Spleen (tissue), 7 donors: Measurements from ENCODE around the gene KLHL2.

Source experiments
- POLR2AphosphoS5 ChIP-seq, 3 donors: sonication (generic); formaldehyde crosslinking; IDR thresholded peaks; one replicate each; pipeline ENCODE4 v1.5.1; 2017; ENCODE audit warnings: antibody characterized with exemption in 3 of 3
- TF ChIP-seq, protein P1 (sequence below), 11 experiments: fragments of 200-600 bp in 7 of 11; fragments of 450-650 bp in 4 of 11; sonication (generic) in 4 of 11; IDR thresholded peaks in 8 of 11; conservative IDR thresholded peaks in 3 of 11; 1 replicate in 7 of 11; 2 replicates in 4 of 11; pipeline versions ENCODE4 v1.4.0 to v1.8.0; 2016 to 2021; ENCODE audit warnings: antibody characterized with exemption in 11 of 11, inconsistent platforms in 4 of 11, mild to moderate bottlenecking in 1 of 11
- donor health status: DM: no; HTN: no; CAD: no; lungs with moderate emphysema.
- donor health status: DM: no; HTN: no; CAD: no.
- donor health status: DM: no; HTN: no; CAD: no.

DNA sequence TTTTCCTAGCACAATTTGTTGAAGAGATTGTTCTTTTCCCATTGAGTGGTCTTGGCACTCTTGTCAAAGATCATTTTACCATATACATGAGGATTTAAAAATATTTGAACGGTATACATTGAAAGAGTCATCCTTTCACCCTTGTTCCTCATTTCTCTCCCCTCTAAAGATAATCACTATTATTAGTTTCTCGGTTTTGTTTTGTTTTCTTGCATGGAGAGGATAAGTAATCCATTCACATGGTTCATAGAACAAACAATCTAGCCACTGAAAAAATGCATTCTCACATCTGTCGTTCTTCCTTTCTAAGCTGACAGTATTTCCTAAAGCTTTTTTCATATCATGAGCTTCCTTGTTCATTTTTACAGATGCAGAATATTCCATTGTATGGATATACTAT is 80.9 kb downstream of the KLHL2 start:
- TF ChIP-seq, protein P1, sequence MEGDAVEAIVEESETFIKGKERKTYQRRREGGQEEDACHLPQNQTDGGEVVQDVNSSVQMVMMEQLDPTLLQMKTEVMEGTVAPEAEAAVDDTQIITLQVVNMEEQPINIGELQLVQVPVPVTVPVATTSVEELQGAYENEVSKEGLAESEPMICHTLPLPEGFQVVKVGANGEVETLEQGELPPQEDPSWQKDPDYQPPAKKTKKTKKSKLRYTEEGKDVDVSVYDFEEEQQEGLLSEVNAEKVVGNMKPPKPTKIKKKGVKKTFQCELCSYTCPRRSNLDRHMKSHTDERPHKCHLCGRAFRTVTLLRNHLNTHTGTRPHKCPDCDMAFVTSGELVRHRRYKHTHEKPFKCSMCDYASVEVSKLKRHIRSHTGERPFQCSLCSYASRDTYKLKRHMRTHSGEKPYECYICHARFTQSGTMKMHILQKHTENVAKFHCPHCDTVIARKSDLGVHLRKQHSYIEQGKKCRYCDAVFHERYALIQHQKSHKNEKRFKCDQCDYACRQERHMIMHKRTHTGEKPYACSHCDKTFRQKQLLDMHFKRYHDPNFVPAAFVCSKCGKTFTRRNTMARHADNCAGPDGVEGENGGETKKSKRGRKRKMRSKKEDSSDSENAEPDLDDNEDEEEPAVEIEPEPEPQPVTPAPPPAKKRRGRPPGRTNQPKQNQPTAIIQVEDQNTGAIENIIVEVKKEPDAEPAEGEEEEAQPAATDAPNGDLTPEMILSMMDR (IDR thresholded peaks at IDR 0.05 in 8 of 11, conservative IDR thresholded peaks at IDR 0.05 in 3 of 11), result no peak
- no peak for TF ChIP-seq POLR2AphosphoS5 (IDR thresholded peaks at IDR 0.05)
